ENCODE measurements around the gene SYNJ1. TPM values are rescaled to one million over a fixed set of nuclear protein-coding genes. Genes with fewer than 3 reads are reported as not detected.

Gene SYNJ1
- total and polyA plus RNA-seq, 2 experiments from 2014 or later = 1.4 to 4.2 TPM

- H3K27ac Mint-ChIP-seq = no peak overlapping the region
- Histone ChIP-seq H3K27ac (ENCODE audit: low read depth) (no peak overlapping the region), H2AFZ (no peak overlapping the region), H3K9me2 (ENCODE audit: insufficient read depth) (no peaks in the 10 kb centered on the region), H3K79me2 (replicated peaks; ENCODE audit: insufficient read depth) (no peaks in the 10 kb centered on the region), H4K20me1 (replicated peaks; ENCODE audit: insufficient read depth) (no peaks in the 10 kb centered on the region), H3K36me3 (ENCODE audit: insufficient read depth) (no peaks in the 10 kb centered on the region), H3F3A (replicated peaks; ENCODE audit: low read depth) (no peaks in the 10 kb centered on the region), H3K4me3 (no peak overlapping the region), H3K4me1 (ENCODE audit: insufficient read depth) (peaks cover 6% of the 10 kb centered on the region; the same call in 1 of the 2 replicates), H3K27me3 (ENCODE audit: insufficient read depth) (no peaks in the 10 kb centered on the region), H3K4me2 (no peak overlapping the region)
- H3K27me3 Mint-ChIP-seq (ENCODE audit: insufficient read depth, low read depth, poor library complexity) = no peaks in the 10 kb centered on the region
- ATAC-seq = no peak
- no peak for TF ChIP-seq ETS1 (IDR thresholded peaks at IDR 0.05)
- no peak for TF ChIP-seq STAT1 (IDR thresholded peaks at IDR 0.05; ENCODE audit: unreplicated experiment)
- TF ChIP-seq CREB1 (CRISPR knock-in tag; IDR thresholded peaks at IDR 0.05; ENCODE audit: low read depth) = no peak
- TF ChIP-seq ZNF331 (CRISPR knock-in tag; IDR thresholded peaks at IDR 0.05; ENCODE audit: low read depth) = no peak
- TF ChIP-seq JUNB (IDR thresholded peaks at IDR 0.05; ENCODE audit: unreplicated experiment) = no peak
- no peak for TF ChIP-seq NANOG (IDR thresholded peaks at IDR 0.05; ENCODE audit: borderline replicate concordance)
- TF ChIP-seq ZNF462 (CRISPR knock-in tag; IDR thresholded peaks at IDR 0.05) = no peak
- TF ChIP-seq, protein P1, sequence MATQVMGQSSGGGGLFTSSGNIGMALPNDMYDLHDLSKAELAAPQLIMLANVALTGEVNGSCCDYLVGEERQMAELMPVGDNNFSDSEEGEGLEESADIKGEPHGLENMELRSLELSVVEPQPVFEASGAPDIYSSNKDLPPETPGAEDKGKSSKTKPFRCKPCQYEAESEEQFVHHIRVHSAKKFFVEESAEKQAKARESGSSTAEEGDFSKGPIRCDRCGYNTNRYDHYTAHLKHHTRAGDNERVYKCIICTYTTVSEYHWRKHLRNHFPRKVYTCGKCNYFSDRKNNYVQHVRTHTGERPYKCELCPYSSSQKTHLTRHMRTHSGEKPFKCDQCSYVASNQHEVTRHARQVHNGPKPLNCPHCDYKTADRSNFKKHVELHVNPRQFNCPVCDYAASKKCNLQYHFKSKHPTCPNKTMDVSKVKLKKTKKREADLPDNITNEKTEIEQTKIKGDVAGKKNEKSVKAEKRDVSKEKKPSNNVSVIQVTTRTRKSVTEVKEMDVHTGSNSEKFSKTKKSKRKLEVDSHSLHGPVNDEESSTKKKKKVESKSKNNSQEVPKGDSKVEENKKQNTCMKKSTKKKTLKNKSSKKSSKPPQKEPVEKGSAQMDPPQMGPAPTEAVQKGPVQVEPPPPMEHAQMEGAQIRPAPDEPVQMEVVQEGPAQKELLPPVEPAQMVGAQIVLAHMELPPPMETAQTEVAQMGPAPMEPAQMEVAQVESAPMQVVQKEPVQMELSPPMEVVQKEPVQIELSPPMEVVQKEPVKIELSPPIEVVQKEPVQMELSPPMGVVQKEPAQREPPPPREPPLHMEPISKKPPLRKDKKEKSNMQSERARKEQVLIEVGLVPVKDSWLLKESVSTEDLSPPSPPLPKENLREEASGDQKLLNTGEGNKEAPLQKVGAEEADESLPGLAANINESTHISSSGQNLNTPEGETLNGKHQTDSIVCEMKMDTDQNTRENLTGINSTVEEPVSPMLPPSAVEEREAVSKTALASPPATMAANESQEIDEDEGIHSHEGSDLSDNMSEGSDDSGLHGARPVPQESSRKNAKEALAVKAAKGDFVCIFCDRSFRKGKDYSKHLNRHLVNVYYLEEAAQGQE (IDR thresholded peaks at IDR 0.05; ENCODE audit: unreplicated experiment) = no peak
- TF ChIP-seq, protein P2, sequence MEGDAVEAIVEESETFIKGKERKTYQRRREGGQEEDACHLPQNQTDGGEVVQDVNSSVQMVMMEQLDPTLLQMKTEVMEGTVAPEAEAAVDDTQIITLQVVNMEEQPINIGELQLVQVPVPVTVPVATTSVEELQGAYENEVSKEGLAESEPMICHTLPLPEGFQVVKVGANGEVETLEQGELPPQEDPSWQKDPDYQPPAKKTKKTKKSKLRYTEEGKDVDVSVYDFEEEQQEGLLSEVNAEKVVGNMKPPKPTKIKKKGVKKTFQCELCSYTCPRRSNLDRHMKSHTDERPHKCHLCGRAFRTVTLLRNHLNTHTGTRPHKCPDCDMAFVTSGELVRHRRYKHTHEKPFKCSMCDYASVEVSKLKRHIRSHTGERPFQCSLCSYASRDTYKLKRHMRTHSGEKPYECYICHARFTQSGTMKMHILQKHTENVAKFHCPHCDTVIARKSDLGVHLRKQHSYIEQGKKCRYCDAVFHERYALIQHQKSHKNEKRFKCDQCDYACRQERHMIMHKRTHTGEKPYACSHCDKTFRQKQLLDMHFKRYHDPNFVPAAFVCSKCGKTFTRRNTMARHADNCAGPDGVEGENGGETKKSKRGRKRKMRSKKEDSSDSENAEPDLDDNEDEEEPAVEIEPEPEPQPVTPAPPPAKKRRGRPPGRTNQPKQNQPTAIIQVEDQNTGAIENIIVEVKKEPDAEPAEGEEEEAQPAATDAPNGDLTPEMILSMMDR (conservative IDR thresholded peaks at IDR 0.05; ENCODE audit: low read depth in 2 of 2) = no peak
- TF ChIP-seq EZH2 (IDR thresholded peaks at IDR 0.05; ENCODE audit: low read depth, unreplicated experiment) = no peak
- TF ChIP-seq POLR2AphosphoS5 (IDR thresholded peaks at IDR 0.05; ENCODE audit: low read depth) = no peak
- no peak for TF ChIP-seq ZNF114 (CRISPR knock-in tag; IDR thresholded peaks at IDR 0.05)
- no peaks in the 10 kb centered on the region for H3K4me1 Mint-ChIP-seq
- H3K36me3 Mint-ChIP-seq (ENCODE audit: low read depth) = no peaks in the 10 kb centered on the region
- DNase-seq (ENCODE audit: low spot score) = no peak
- no peak overlapping the region for H3K4me3 Mint-ChIP-seq
- no peaks in the 10 kb centered on the region for H3K9me3 Mint-ChIP-seq
Measured at GRCh38 chr21:32712043-32712442, 15.8 kb downstream of the SYNJ1 start.
